Peyer's patch (tissue), 4 donors: ENCODE results near the gene MATK. TPM values are rescaled to one million over a fixed set of nuclear protein-coding genes. Genes with fewer than 3 reads are reported as not detected.

Experiments used
- DNase-seq, 3 donors: peaks; one replicate each; pipeline ENCODE4 v3.0.0-alpha.2; 2017 to 2019
- H3K27ac ChIP-seq, 4 donors: fragments of 200-600 bp; sonication (generic); one replicate each; pipeline ENCODE4 v1.5.1; 2016 to 2019
- H3K27me3 ChIP-seq, 2 donors: fragments of 200-600 bp; sonication (generic); one replicate each; pipeline ENCODE4 v1.5.1; 2019
- H3K36me3 ChIP-seq, 3 donors: fragments of 200-600 bp; sonication (generic); one replicate each; pipeline ENCODE4 v1.5.1; 2016 to 2019
- H3K4me1 ChIP-seq, 4 donors: fragments of 200-600 bp; sonication (generic); one replicate each; pipeline ENCODE4 v1.5.1; 2016 to 2019
- H3K4me3 ChIP-seq, 4 donors: fragments of 200-600 bp; sonication (generic); 1 replicate in 3 of 4; 2 replicates in 1 of 4; pipeline ENCODE4 v1.5.1; 2016 to 2019; ENCODE audit warnings: mild to moderate bottlenecking in 1 of 4
- H3K9me3 ChIP-seq, 4 donors: fragments of 200-600 bp; sonication (generic); one replicate each; pipeline ENCODE4 v1.5.1; 2016 to 2019; ENCODE audit warnings: mild to moderate bottlenecking in 1 of 4
- POLR2A ChIP-seq, 2 donors: fragments of 450-650 bp; IDR thresholded peaks; one replicate each; pipeline ENCODE4 v1.5.1; 2017; ENCODE audit warnings: antibody characterized with exemption in 2 of 2, mild to moderate bottlenecking in 2 of 2, moderate library complexity in 2 of 2
- total RNA-seq, 4 donors: library from RNA; depleted of rRNA; stranded (reverse); fragments of >200 nt; gene quantifications; one replicate each; pipeline ENCODE4 v1.1.0, GENCODE V29; 2016
- TF ChIP-seq, protein P1 (sequence below), 6 experiments: fragments of 450-650 bp in 4 of 6; fragments of 200-600 bp in 2 of 6; sonication (generic) in 1 of 6; IDR thresholded peaks; one replicate each; pipeline ENCODE4 v1.5.1; 2017 to 2019; ENCODE audit warnings: antibody characterized with exemption in 6 of 6, mild to moderate bottlenecking in 3 of 6, moderate library complexity in 1 of 6

The MATK gene, protein sequence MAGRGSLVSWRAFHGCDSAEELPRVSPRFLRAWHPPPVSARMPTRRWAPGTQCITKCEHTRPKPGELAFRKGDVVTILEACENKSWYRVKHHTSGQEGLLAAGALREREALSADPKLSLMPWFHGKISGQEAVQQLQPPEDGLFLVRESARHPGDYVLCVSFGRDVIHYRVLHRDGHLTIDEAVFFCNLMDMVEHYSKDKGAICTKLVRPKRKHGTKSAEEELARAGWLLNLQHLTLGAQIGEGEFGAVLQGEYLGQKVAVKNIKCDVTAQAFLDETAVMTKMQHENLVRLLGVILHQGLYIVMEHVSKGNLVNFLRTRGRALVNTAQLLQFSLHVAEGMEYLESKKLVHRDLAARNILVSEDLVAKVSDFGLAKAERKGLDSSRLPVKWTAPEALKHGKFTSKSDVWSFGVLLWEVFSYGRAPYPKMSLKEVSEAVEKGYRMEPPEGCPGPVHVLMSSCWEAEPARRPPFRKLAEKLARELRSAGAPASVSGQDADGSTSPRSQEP
- 10 to 100 TPM in 1 of 4 donors, 1 to 10 TPM in 3; 2.5 to 13.1 (median 5.6) TPM for total RNA-seq

DNA sequence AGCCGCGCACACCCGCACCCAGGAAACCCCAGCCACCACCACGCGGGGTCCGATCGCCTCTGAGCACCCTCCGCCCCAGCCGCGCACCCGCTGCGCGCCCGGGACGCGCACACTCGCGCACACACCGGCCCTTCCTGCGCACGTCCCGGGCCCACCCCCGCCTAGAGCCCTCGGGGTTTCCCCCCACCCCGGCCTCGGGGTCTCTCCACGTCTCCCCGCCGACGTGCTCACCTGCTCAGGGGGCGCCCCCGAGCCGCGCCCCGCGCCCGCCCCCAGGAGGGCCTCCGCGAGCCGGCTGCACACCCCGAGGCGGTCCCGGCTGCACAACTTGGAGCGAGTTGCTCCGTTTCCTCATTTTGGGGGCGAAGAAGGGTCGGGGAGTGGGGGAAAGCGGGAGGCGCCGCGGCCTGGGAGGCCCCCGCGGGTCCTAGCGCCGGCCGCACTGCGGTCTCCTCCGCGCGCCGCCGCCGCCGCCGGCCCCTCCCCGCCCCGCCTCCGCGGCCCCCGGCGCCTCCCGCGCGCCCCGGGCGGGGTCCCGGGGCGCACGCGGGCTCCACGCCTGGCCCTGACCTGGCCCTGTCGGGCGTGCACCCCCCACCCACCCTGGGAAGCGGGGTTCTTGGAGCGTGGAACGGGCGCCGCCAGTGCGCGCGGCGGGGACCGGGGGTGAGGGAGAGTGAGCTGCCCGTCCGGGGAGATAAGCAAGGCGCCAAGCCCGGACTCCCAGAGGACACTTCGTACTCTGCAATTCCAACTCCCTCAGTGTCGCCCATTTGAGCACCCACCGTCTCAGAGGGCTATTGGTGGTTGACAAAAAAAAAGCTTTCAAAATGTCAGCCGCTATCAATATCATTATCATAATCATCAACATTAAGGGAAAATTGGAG, at the start of gene MATK:
Gene MATK (minus strand): TSS at position 444 of the 887 bp plus-strand sequence. CDS start 1,246 bp downstream, outside the sequence.
- no peak for TF ChIP-seq POLR2A (IDR thresholded peaks at IDR 0.05)
- TF ChIP-seq, protein P1, sequence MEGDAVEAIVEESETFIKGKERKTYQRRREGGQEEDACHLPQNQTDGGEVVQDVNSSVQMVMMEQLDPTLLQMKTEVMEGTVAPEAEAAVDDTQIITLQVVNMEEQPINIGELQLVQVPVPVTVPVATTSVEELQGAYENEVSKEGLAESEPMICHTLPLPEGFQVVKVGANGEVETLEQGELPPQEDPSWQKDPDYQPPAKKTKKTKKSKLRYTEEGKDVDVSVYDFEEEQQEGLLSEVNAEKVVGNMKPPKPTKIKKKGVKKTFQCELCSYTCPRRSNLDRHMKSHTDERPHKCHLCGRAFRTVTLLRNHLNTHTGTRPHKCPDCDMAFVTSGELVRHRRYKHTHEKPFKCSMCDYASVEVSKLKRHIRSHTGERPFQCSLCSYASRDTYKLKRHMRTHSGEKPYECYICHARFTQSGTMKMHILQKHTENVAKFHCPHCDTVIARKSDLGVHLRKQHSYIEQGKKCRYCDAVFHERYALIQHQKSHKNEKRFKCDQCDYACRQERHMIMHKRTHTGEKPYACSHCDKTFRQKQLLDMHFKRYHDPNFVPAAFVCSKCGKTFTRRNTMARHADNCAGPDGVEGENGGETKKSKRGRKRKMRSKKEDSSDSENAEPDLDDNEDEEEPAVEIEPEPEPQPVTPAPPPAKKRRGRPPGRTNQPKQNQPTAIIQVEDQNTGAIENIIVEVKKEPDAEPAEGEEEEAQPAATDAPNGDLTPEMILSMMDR (IDR thresholded peaks at IDR 0.05), result no peak
- Histone ChIP-seq H3K4me3 (peak within 1 kb of the TSS; percentile 26 to 60 (median 54)), H3K4me1 (peaks cover 0 to 12% (median 4%) of the 10 kb centered on the region in 4 donors), H3K27ac (peak within 1 kb of the TSS in 3 of 4 donors; percentile 43 to 52 (median 43)), H3K9me3 (peaks cover 0 to 20% (median 9%) of the 10 kb centered on the region in 4 donors), H3K36me3 (no peaks in the 10 kb centered on the region), H3K27me3 (no peaks in the 10 kb centered on the region)
- DNase-seq, result no peak

- Histone ChIP-seq H3K36me3 (no peaks in the 10 kb centered on the region), H3K27me3 (no peaks in the 10 kb centered on the region), H3K4me3 (no peak overlapping the region), H3K27ac (no peak overlapping the region), H3K9me3 (no peaks in the 10 kb centered on the region), H3K4me1 (no peaks in the 10 kb centered on the region)
- TF ChIP-seq, protein P1 (IDR thresholded peaks at IDR 0.05), result no peak
- no peak for DNase-seq
Observed at GRCh38 chr19:3835055-3835435, 48.9 kb upstream of the MATK start.

DNA sequence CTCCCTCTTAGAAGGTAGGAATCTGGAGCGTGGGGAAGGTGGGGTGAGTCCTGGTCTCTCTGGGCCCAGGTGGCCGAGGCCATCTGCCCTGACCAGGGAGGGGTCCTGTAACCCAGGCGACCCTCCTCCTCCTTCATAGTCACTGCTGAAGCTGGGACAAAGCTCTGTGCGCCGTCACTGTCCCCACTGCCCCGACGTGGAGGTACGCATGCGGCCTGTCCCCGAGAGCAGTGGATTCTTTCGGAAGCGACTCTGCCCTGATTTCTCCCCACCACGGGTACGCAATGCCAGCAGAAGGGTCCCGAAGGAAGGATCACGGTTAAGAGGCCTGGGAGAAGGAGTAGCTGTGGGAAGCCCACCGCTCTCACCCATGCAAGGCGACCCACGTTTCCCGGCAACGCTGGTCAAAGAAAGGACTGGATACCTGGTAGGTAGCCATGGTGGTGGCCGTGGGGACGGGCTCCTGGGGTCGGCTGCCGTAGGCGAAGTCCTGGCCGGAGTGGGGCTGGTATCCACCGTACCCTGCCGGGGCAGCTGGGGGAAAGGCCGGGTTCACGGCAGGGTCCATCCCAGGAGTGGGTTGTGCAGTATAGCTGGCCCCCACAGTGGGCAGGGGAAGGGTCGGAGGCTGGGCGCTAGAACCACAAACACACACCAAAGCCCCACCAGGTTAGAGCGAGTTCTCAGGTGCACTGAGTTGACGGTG, 48.3 kb upstream of the MATK start:
- Histone ChIP-seq H3K4me1 (no peaks in the 10 kb centered on the region), H3K9me3 (no peaks in the 10 kb centered on the region), H3K27me3 (no peaks in the 10 kb centered on the region), H3K4me3 (no peak overlapping the region), H3K36me3 (no peaks in the 10 kb centered on the region), H3K27ac (no peak overlapping the region)
- no peak for TF ChIP-seq POLR2A (IDR thresholded peaks at IDR 0.05)
- TF ChIP-seq, protein P1 (IDR thresholded peaks at IDR 0.05), result no peak
- no peak for DNase-seq

DNA sequence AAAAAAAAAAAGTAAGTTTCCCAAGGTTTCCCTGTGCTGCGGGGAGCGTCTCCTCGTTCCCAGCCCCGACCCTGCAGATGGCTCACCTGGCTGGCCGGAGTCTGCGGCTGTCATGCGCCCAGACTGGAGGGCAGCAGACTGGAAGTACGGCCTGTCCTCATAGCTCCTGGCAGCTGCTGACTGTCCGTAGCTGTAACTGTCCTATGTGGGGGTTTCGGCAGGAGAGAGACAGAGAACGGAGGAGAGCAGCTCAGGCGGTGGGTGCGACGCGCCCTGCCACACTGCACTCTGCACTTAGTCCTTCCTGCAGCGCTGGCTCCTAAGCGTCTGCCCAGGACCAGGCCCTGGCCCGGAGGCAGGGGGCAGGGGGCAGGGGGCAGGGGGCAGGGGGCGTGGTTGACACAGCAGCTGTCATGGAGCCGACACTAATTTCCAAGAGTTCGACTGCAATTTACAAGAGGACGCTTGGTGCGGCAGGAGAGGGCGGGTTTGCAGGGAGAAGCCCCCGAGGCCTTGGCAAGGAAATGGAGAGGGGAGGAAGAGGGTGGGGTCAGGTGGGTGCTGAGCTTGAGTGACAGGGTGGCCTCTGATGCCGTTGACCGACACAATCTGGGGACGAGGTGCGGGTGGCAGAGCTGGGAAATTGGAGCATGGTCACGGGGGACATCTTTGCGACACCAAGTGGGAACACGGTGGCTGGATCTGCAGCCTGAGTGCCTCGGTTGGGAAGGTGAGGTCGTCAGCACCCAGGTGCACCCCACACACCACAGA, 47.6 kb upstream of the MATK start:
- Histone ChIP-seq H3K4me3 (no peak overlapping the region), H3K36me3 (no peaks in the 10 kb centered on the region), H3K27ac (no peak overlapping the region), H3K9me3 (no peaks in the 10 kb centered on the region), H3K4me1 (no peaks in the 10 kb centered on the region), H3K27me3 (no peaks in the 10 kb centered on the region)
- TF ChIP-seq POLR2A (IDR thresholded peaks at IDR 0.05), result no peak
- TF ChIP-seq, protein P1 (IDR thresholded peaks at IDR 0.05), result no peak
- DNase-seq, result no peak
